ENCODE results near the gene FOXS1.

FOXS1 gene

GRCh38 chr20:31849306-31849930 is 4.0 kb upstream of the FOXS1 start:
- Histone ChIP-seq H3K4me1 (ENCODE audit: low read length) (peaks cover 11% of the 10 kb centered on the region), H3K4me3 (ENCODE audit: low read length) (no peak overlapping the region), H3K27ac (ENCODE audit: low read length) (no peak overlapping the region), H4K20me1 (ENCODE audit: insufficient read depth, low read length) (no peaks in the 10 kb centered on the region; the same call in 1 of the 2 replicates), H3K36me3 (replicated peaks; ENCODE audit: insufficient read depth, low read length) (no peaks in the 10 kb centered on the region), H3K79me2 (ENCODE audit: low read length) (no peaks in the 10 kb centered on the region), H3K9me3 (replicated peaks; ENCODE audit: insufficient read depth, low read length) (no peaks in the 10 kb centered on the region), H3K4me2 (ENCODE audit: low read depth, low read length) (no peak overlapping the region), H3F3A (ENCODE audit: insufficient read depth, low read length) (0 out of 2 replicates have a peak, but pooled peaks cover 2% of the 10 kb centered on the region), H3K9ac (ENCODE audit: low read length) (no peak overlapping the region), H3K9me2 (replicated peaks; ENCODE audit: insufficient read depth, low read length) (no peaks in the 10 kb centered on the region), H3K27me3 (replicated peaks; ENCODE audit: insufficient read depth, low read length) (peaks cover 89% of the 10 kb centered on the region), H2AFZ (ENCODE audit: low read length) (no peak overlapping the region)
- no peak for DNase-seq
- TF ChIP-seq EZH2 (optimal IDR thresholded peaks at IDR 0.05; ENCODE audit: low read depth, low read length) (no peak), CTCF (IDR thresholded peaks at IDR 0.05; ENCODE audit: low read length) (no peak), EZH2phosphoT487 (IDR thresholded peaks at IDR 0.05; ENCODE audit: low read length) (no peak)

GRCh38 chr20:31848088-31848999 is 2.9 kb upstream of the FOXS1 start:
- Histone ChIP-seq H3K4me1 (ENCODE audit: low read length) (peaks cover 11% of the 10 kb centered on the region), H3F3A (ENCODE audit: insufficient read depth, low read length) (0 out of 2 replicates have a peak, but pooled peaks cover 2% of the 10 kb centered on the region), H4K20me1 (ENCODE audit: insufficient read depth, low read length) (no peaks in the 10 kb centered on the region; the same call in 1 of the 2 replicates), H3K4me2 (ENCODE audit: low read depth, low read length) (no peak overlapping the region), H2AFZ (ENCODE audit: low read length) (no peak overlapping the region), H3K9ac (ENCODE audit: low read length) (no peak overlapping the region), H3K9me3 (replicated peaks; ENCODE audit: insufficient read depth, low read length) (no peaks in the 10 kb centered on the region), H3K27ac (ENCODE audit: low read length) (no peak overlapping the region), H3K9me2 (replicated peaks; ENCODE audit: insufficient read depth, low read length) (no peaks in the 10 kb centered on the region), H3K79me2 (ENCODE audit: low read length) (no peaks in the 10 kb centered on the region), H3K36me3 (replicated peaks; ENCODE audit: insufficient read depth, low read length) (no peaks in the 10 kb centered on the region), H3K4me3 (ENCODE audit: low read length) (no peak overlapping the region), H3K27me3 (replicated peaks; ENCODE audit: insufficient read depth, low read length) (peaks cover 89% of the 10 kb centered on the region)
- TF ChIP-seq CTCF (IDR thresholded peaks at IDR 0.05; ENCODE audit: low read length) (no peak), EZH2phosphoT487 (IDR thresholded peaks at IDR 0.05; ENCODE audit: low read length) (no peak), EZH2 (optimal IDR thresholded peaks at IDR 0.05; ENCODE audit: low read depth, low read length) (no peak)
- DNase-seq = no peak

DNA sequence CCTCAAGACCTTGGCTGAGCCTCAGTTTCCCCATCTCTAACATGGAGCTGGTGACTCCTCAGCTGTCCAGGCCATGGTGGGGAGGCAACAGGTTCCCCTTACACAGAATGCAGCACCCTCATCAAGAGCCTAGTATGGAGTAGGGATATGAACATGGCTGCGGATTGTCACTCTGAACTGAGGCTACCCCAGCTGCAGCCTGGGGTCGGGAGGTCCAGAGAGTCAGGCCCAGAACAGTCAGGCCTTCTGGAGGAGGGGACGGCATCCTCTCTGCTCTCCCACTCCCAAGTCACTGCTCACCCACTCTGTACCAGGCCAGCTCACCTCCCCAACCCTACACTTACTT is 1.4 kb upstream of the FOXS1 start:
- no peak for TF ChIP-seq CTCF (IDR thresholded peaks at IDR 0.05; ENCODE audit: low read length)
- no peak for TF ChIP-seq EZH2 (optimal IDR thresholded peaks at IDR 0.05; ENCODE audit: low read depth, low read length)
- TF ChIP-seq EZH2phosphoT487 (IDR thresholded peaks at IDR 0.05; ENCODE audit: low read length) = no peak
- DNase-seq = no peak
- Histone ChIP-seq H2AFZ (ENCODE audit: low read length) (no peak overlapping the region), H3F3A (ENCODE audit: insufficient read depth, low read length) (0 out of 2 replicates have a peak, but pooled peaks cover 2% of the 10 kb centered on the region), H3K27me3 (replicated peaks; ENCODE audit: insufficient read depth, low read length) (peaks cover 97% of the 10 kb centered on the region), H3K4me3 (ENCODE audit: low read length) (no peak overlapping the region), H3K4me2 (ENCODE audit: low read depth, low read length) (no peak overlapping the region), H3K9me3 (replicated peaks; ENCODE audit: insufficient read depth, low read length) (no peaks in the 10 kb centered on the region), H3K9me2 (replicated peaks; ENCODE audit: insufficient read depth, low read length) (no peaks in the 10 kb centered on the region), H3K79me2 (ENCODE audit: low read length) (no peaks in the 10 kb centered on the region), H4K20me1 (ENCODE audit: insufficient read depth, low read length) (no peaks in the 10 kb centered on the region; the same call in 1 of the 2 replicates), H3K36me3 (replicated peaks; ENCODE audit: insufficient read depth, low read length) (no peaks in the 10 kb centered on the region), H3K4me1 (ENCODE audit: low read length) (peaks cover 11% of the 10 kb centered on the region), H3K27ac (ENCODE audit: low read length) (no peak overlapping the region), H3K9ac (ENCODE audit: low read length) (no peak overlapping the region)

Data from MM.1S (cell line).